K562 (cell line): ENCODE data around the gene MRPL19. TPM values are rescaled to one million over a fixed set of nuclear protein-coding genes. Genes with fewer than 3 reads are reported as not detected.

Source experiments
- CREM ChIP-seq: IDR thresholded peaks from 2 replicates; pipeline ENCODE4 v1.6.1; 2014; ENCODE audit warnings: antibody characterized with exemption, low read depth
- CSDE1 ChIP-seq, 2 experiments: fragments of 450-650 bp; IDR thresholded peaks; 2 replicates each; pipeline ENCODE4 v1.6.1; 2016; ENCODE audit warnings: mild to moderate bottlenecking in 1 of 2
- DIDO1 ChIP-seq: fragments of 450-650 bp; IDR thresholded peaks from 2 replicates; pipeline ENCODE4 v1.6.1; 2016; ENCODE audit warnings: low read depth, missing biosample characterization, missing genetic modification characterization
- DPF2 ChIP-seq: fragments of 450-650 bp; IDR thresholded peaks from 2 replicates; pipeline ENCODE4 v1.6.1; 2016
- EP400 ChIP-seq: fragments of 450-650 bp; IDR thresholded peaks from 2 replicates; pipeline ENCODE4 v1.6.1; 2017; ENCODE audit warnings: antibody characterized with exemption, mild to moderate bottlenecking, moderate library complexity
- ERF ChIP-seq: fragments of 450-650 bp; formaldehyde crosslinking; IDR thresholded peaks from 2 replicates; pipeline ENCODE4 v1.4.0; 2020; ENCODE audit warnings: mild to moderate bottlenecking, mixed read lengths
- ETV6 ChIP-seq, 3 experiments: fragments of 150-350 bp in 1 of 3; sonication (generic) in 1 of 3; formaldehyde crosslinking in 1 of 3; IDR thresholded peaks; 2 replicates each; pipeline versions ENCODE4 v1.6.1 to v1.8.0; 2014 to 2022; ENCODE audit warnings: borderline replicate concordance in 2 of 3, low read depth in 2 of 3, antibody characterized with exemption in 1 of 3, low read length in 1 of 3, mild to moderate bottlenecking in 1 of 3, missing genetic modification reagents in 1 of 3
- FOSL1 ChIP-seq: fragments of 200-800 bp; sonication (Bioruptor generic); conservative IDR thresholded peaks from 2 replicates; pipeline ENCODE4 v1.6.1; 2016; ENCODE audit warnings: missing genetic modification characterization, missing compliant biosample characterization
- HNRNPLL ChIP-seq: fragments of 200-400 bp; formaldehyde crosslinking; IDR thresholded peaks from 2 replicates; pipeline ENCODE4 v1.6.1; 2017; ENCODE audit warnings: low read length, low read depth, mild to moderate bottlenecking; ENCODE audit not compliant: poor library complexity, severe bottlenecking
- KDM1A ChIP-seq, 2 experiments: fragments of 450-650 bp; IDR thresholded peaks; 2 replicates each; pipeline ENCODE4 v1.6.1; 2016; ENCODE audit warnings: mild to moderate bottlenecking in 2 of 2
- MBD2 ChIP-seq: sonication (generic); IDR thresholded peaks from 2 replicates; pipeline ENCODE4 v1.6.1; 2016; ENCODE audit warnings: low read depth, borderline replicate concordance
- MLX ChIP-seq, 2 experiments: fragments of 450-650 bp in 1 of 2; sonication (generic) in 1 of 2; formaldehyde crosslinking; conservative IDR thresholded peaks; 2 replicates each; pipeline versions ENCODE4 v1.4.0 to v1.8.1; 2020 to 2022; ENCODE audit warnings: mild to moderate bottlenecking in 1 of 2, missing genetic modification reagents in 1 of 2
- MTA3 ChIP-seq: fragments of 450-650 bp; formaldehyde crosslinking; IDR thresholded peaks from 2 replicates; pipeline ENCODE4 v1.6.1; 2017; ENCODE audit warnings: mild to moderate bottlenecking, borderline replicate concordance
- NCOA1 ChIP-seq: fragments of 450-650 bp; IDR thresholded peaks from 2 replicates; pipeline ENCODE4 v1.6.1; 2016; ENCODE audit warnings: low read depth
- POLR3A ChIP-seq: IDR thresholded peaks from 2 replicates; pipeline ENCODE4 v1.6.1; 2011; ENCODE audit warnings: borderline replicate concordance, mild to moderate bottlenecking, moderate library complexity; ENCODE audit not compliant: insufficient read length, insufficient read depth; ENCODE audit errors: extremely low read depth
- SMAD1 ChIP-seq: fragments of 150-350 bp; IDR thresholded peaks from 2 replicates; pipeline ENCODE4 v1.6.1; 2014; ENCODE audit warnings: low read length, low read depth; ENCODE audit not compliant: partially characterized antibody
- ZBTB12 ChIP-seq: fragments of 250-450 bp; sonication (Bioruptor Pico); IDR thresholded peaks from 2 replicates; pipeline ENCODE4 v1.4.0; 2020
- ZBTB7A ChIP-seq: IDR thresholded peaks from 2 replicates; pipeline ENCODE4 v1.6.1; 2011; ENCODE audit warnings: low read depth, mild to moderate bottlenecking, low read length, moderate library complexity, borderline replicate concordance; ENCODE audit not compliant: control insufficient read depth
- ZKSCAN3 ChIP-seq: fragments of 250-450 bp; sonication (Bioruptor Pico); IDR thresholded peaks from 2 replicates; pipeline ENCODE4 v1.4.0; 2020
- ZNF197 ChIP-seq: fragments of 200-800 bp; sonication (Bioruptor generic); IDR thresholded peaks from 2 replicates; pipeline ENCODE4 v1.6.1; 2016; ENCODE audit warnings: low read depth, missing genetic modification characterization, missing compliant biosample characterization
- ZNF24 ChIP-seq: fragments of 450-650 bp; IDR thresholded peaks from 2 replicates; pipeline ENCODE4 v1.6.1; 2016
- ZNF431 ChIP-seq: sonication (generic); formaldehyde crosslinking; IDR thresholded peaks from 2 replicates; pipeline ENCODE4 v1.8.0; 2022; ENCODE audit warnings: mild to moderate bottlenecking, missing genetic modification reagents
- ZNF717 ChIP-seq: fragments of 250-450 bp; sonication (Bioruptor Pico); IDR thresholded peaks from 2 replicates; pipeline ENCODE4 v1.5.0; 2021
- polyA plus RNA-seq, 8 experiments: library from polyadenylated mRNA; depleted of rRNA in 4 of 8; stranded (reverse) in 5 of 8; unstranded in 3 of 8; fragments of >200 nt; fragmentation: Nextera tagmentation in 2 of 8; fragmentation: Illumina TruSeq in 1 of 8; extraction: Ambion mirVana in 2 of 8; extraction: Trizol in 1 of 8; gene quantifications; 2 replicates each; pipeline versions ENCODE4 v1.2.1 to v1.2.3, GENCODE V29; 2011 to 2014; ENCODE audit warnings: inconsistent platforms in 1 of 8, missing spikeins in 1 of 8
- total RNA-seq, 7 experiments: library from RNA; depleted of rRNA in 6 of 7; stranded (reverse); fragments of >200 nt in 6 of 7; fragmentation: Illumina TruSeq in 2 of 7; extraction: Trizol in 2 of 7; gene quantifications; 2 replicates each; pipeline versions ENCODE4 v1.2.1 to v1.2.3, GENCODE V29; 2011 to 2021; ENCODE audit warnings: low replicate concordance in 1 of 7
- TF ChIP-seq, protein P1 (sequence below): fragments of 250-450 bp; sonication (Bioruptor Pico); IDR thresholded peaks from 2 replicates; pipeline ENCODE4 v1.5.0; 2021

The MRPL19 gene
- total and polyA plus RNA-seq, 9 of the 15 experiments (the other 6 are each of a cell fraction or from before 2014, with no cell fraction given), result 9.7 to 65.9 (median 56.1) TPM

DNA sequence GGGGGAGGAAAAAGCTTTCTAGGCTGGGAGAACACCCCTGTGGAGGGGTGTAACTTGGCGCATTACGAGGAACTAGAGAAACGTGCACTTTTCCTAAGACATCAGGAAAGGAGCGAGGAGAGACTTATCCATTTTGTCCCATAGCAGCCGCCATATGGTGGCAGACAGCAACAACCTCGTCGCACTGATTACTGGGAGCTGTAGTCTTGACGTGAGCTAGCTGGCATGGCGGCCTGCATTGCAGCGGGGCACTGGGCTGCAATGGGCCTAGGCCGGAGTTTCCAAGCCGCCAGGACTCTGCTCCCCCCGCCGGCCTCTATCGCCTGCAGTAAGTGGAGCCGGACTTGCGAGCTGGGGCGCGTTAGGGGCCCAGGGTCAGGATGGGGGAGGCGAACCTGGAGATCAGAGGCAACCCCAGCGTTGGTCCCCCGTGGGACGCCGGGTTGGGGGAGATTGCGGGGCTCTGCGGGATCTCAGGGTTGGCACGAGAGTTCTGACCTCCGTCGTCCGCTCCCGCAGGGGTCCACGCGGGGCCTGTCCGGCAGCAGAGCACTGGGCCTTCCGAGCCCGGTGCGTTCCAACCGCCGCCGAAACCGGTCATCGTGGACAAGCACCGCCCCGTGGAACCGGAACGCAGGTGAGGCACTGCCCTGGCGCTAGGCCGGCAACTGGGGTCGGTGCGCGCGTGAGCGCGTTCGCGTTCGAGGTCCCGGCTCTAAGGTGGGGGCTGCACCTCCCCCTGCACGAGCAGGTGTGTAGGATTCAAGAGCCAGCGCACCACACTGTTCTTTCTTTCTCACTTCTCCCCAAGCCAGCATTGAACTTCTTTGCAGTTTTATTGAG is at the start of gene MRPL19 (continued):
- TF ChIP-seq ZBTB7A (peak; percentile 70; the same call in 1 of the 2 replicates), HNRNPLL (no peak), ZNF197 (CRISPR knock-in tag) (peak; percentile 52; the same call in 1 of the 2 replicates), DPF2 (no peak; the same call in 1 of the 2 replicates), CREM (peak; percentile 94), MLX (CRISPR knock-in tag; conservative IDR thresholded peaks at IDR 0.05) (no peak), NCOA1 (peak; percentile 5; the same call in 1 of the 2 replicates), DIDO1 (tag) (peak; percentile 62; the same call in 1 of the 2 replicates), ZNF24 (no peak), MTA3 (peak; percentile 99), ZNF717 (CRISPR knock-in tag) (no peak), ETV6 (IDR thresholded peaks at IDR 0.05; ENCODE audit: borderline replicate concordance in 1 of 2, low read depth in 2 of 2, low read length in 1 of 2) (no peak), ETV6 (CRISPR knock-in tag; IDR thresholded peaks at IDR 0.05; ENCODE audit: borderline replicate concordance) (no peak), MBD2 (peak; percentile 80), ZNF431 (CRISPR knock-in tag) (0 out of 2 replicates have a peak, but pooled peaks have one; percentile 19), ZKSCAN3 (CRISPR knock-in tag) (no peak), CSDE1 (IDR thresholded peaks at IDR 0.05) (no peak), SMAD1 (no peak), FOSL1 (no peak), KDM1A (IDR thresholded peaks at IDR 0.05) (no peak), ERF (CRISPR knock-in tag) (0 out of 2 replicates have a peak, but pooled peaks have one; percentile 31), POLR3A (no peak), EP400 (peak; percentile 80), ZBTB12 (CRISPR knock-in tag) (peak; percentile 37; the same call in 1 of the 2 replicates)
- TF ChIP-seq, protein P1, sequence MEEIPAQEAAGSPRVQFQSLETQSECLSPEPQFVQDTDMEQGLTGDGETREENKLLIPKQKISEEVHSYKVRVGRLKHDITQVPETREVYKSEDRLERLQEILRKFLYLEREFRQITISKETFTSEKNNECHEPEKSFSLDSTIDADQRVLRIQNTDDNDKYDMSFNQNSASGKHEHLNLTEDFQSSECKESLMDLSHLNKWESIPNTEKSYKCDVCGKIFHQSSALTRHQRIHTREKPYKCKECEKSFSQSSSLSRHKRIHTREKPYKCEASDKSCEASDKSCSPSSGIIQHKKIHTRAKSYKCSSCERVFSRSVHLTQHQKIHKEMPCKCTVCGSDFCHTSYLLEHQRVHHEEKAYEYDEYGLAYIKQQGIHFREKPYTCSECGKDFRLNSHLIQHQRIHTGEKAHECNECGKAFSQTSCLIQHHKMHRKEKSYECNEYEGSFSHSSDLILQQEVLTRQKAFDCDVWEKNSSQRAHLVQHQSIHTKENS, result no peak
